ENCODE data around the gene CENPN. TPM values are rescaled to one million over a fixed set of nuclear protein-coding genes. Genes with fewer than 3 reads are reported as not detected.

CENPN gene
- total RNA-seq, 1 donor from 2014 or later, result 8.1 TPM

DNA sequence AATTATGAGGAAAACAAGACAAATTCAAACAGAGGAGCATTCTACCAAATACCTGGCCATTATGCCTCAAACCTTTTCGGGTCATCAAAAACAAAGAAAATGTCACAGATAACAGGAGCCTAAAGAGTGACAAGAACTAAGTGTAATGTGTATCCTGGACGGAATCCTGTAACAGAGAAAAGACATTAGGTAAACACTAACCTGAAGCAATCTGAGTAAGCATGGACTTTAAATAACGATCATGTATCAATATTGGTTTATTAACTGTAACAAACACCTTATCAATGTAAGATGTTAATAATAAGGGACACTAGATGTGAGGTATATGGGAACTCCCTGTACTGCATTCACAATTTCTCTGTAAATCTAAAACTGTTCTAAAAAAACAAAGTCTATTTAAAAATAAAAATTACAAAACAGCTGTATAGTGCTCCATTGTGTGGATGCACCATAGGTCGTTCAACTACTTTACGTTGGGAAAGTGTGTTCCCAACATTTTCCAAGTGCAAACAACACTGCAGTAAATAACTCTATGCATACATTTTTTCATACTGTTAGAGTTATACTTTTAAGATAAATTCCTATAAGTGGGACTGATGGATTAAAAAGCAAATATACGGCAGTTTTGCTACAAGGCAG lies 15.1 kb upstream of the CENPN start:
- DNase-seq (ENCODE audit: low read depth), result no peak

GRCh38 chr16:80992676-80993293 lies 14.2 kb upstream of the CENPN start:
- no peak for DNase-seq (ENCODE audit: low read depth)

DNA sequence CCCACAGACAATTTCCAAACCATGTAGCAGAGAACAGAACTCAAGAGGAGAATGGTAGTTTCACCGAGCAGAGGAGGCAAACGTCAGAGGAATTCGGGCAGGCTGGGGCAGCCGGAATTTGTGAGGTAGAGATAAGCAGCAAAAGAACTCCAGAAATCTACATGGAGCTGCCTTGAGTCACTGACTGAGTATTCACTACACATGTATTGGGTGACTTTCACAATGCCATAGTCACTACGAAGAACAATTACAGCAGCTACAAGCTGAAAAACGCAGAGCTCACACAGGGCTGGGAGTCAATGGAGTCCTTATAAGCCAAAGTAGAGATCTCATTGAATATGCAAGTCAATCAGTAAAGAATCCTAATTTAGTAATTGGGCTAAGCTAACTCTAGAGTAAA lies 13.7 kb upstream of the CENPN start:
- peak; percentile 81 for DNase-seq (ENCODE audit: low read depth)

DNA sequence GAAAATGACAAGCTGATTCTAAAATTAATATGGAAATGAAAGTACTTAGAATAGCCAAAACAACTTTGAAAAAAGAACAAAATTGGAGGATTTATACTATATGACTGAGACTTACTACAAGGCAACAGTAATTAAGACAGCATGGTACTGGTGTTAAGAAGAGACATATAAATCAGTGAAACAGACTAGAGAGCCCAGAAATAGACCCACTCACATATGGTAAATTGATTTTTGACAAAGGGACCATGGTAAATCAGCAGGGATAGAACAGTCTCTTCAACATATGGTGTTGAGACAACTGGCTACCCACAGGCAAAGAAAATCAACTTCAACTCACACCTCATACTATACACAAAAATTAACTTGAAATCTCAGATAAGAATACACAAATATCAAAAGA lies 13.2 kb upstream of the CENPN start:
- no peak for DNase-seq (ENCODE audit: low read depth)

DNA sequence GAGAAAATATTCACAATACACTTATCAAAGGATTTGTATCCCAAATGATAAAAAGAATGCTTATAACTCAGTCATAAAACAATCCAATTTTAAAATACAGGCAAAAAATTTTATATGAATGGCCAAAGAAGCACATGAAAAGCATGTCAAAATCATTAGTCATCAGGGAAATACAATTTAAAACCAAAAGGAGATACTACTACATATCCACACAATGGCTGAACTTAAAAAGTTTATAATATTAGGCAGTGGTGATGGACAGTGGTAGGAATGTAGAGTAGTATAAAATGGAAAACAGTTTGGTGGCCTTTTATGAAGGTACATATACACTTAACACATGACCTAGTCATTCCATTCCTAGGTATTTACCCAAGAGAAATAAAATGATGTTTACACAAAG lies 12.6 kb upstream of the CENPN start:
- DNase-seq (ENCODE audit: low read depth), result no peak

GRCh38 chr16:80996688-80997138 lies 10.3 kb upstream of the CENPN start:
- DNase-seq (ENCODE audit: low read depth), result no peak

- DNase-seq (ENCODE audit: low read depth), result peak; percentile 82
These were observed 9.7 kb upstream of the CENPN start for GRCh38 chr16:80997139-80997798.

- no peak for DNase-seq (ENCODE audit: low read depth)
These were observed 8.9 kb upstream of the CENPN start for GRCh38 chr16:80997964-80998620.

DNA sequence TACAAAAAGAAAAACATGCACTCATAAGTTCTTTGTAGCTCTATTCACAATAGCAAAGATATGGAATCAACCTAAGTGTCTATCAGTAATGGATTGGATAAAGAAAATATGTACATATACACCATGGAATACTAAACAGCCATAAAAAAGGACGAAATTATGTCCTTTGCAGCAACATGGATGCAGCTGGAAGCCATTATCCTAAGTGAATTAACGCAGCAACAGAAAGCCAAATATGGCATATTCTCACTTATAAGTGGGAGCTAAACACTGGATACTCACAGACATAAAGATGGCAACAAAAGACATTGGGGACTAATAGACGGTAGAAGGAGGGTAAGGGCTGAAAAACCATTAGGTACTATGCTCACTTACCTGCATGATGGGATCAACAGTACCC lies 6.1 kb upstream of the CENPN start:
- no peak for DNase-seq (ENCODE audit: low read depth)

- DNase-seq (ENCODE audit: low read depth), result no peak
These were observed 5.7 kb upstream of the CENPN start for GRCh38 chr16:81001330-81001729.

DNA sequence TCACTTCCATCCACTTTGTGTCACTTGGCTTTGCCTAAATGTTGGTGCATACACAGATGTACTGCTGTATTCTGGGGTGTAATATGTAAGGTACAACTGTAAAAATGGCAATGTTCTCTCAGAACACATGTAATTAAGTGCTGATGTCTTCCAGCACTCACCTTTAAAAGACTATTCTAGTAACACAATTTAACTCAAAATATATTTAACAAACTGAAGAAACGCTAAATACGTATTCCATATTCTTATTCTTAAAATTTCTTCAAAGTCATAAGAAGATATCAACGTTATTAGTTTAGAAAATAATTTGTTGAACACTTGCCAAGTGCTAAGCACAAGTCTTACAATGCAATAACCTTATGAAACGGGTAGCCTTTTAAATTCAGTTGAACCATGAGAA lies 4.0 kb upstream of the CENPN start:
- DNase-seq (ENCODE audit: low read depth), result no peak

- DNase-seq (ENCODE audit: low read depth), result no peak
These were observed 3.2 kb upstream of the CENPN start for GRCh38 chr16:81003610-81004460.

DNA sequence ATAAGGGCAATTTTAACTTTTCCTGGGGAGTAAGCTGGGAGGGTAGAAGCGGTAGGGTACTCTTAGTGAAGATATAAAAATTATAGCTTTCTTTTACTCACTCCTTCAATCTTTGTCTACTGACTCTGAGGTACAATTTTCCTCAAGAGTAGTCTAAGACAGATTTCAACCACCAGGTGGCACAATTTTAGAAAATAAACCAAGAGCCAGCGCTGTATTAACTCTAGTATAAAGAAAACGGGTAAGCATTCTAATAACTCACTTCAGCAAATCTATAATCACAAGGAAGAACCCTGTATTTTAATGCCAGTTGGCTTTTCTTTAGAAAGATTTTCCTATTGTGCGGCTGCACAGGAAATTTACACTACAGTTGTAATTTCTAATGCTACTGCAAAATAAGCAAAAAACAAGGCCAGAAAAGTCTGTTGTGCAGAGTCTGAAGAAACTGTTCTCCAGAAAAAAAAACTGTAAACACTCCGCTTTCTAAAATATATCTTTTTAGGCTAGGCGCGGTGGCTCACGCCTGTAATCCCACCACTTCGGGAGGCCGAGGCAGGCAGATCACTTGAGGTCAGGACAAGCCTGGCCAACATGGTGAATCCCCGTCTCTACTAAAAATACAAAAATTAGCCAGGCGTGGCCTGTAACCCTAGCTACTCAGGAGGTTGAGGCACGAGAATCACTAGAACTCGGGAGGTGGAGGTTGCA lies 2.2 kb upstream of the CENPN start:
- DNase-seq (ENCODE audit: low read depth), result peak; percentile 60

- peak; percentile 28 for DNase-seq (ENCODE audit: low read depth)
These were observed 1.3 kb upstream of the CENPN start for GRCh38 chr16:81005610-81006161.

GRCh38 chr16:81006211-81006812 lies 702 bp upstream of the CENPN start:
- DNase-seq (ENCODE audit: low read depth), result no peak

DNA sequence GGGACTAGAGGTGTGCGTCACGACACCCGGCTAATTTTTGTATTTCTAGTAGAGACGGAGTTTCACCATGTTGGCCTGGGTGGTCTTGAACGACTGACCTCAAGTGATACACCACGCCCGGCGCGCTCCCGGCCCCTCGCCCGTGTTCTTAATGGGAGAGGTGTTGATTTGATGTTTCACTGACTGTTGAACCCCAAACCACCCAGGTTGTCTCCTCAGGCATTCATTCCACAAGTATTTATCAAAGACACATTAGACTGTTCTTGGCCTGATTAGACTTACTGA lies 1.4 kb downstream of the CENPN start:
- DNase-seq (ENCODE audit: low read depth), result no peak

GRCh38 chr16:81012974-81013373 lies 6.0 kb downstream of the CENPN start:
- DNase-seq (ENCODE audit: low read depth), result no peak

- no peak for DNase-seq (ENCODE audit: low read depth)
These were observed 7.7 kb downstream of the CENPN start for GRCh38 chr16:81014672-81015071.

DNA sequence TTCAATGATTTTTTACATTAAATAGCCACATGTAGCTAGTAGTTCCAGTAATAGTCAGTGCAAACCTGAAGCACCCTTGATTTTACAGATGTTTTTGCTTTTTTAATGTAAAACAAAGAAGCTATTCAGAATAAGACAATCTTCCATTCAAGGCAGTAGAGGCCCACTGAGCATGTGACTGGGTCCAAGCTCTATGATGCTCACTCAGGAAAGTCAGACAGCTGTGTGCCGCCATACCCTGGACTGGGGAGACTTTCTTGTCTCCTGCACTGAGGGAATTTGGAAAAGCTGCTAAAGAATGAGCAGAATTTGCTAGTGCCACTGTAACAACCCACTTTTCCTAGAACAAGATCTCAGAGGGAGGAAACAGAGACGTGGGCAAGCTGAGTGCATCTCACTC lies 11.5 kb downstream of the CENPN start:
- DNase-seq (ENCODE audit: low read depth), result no peak

DNA sequence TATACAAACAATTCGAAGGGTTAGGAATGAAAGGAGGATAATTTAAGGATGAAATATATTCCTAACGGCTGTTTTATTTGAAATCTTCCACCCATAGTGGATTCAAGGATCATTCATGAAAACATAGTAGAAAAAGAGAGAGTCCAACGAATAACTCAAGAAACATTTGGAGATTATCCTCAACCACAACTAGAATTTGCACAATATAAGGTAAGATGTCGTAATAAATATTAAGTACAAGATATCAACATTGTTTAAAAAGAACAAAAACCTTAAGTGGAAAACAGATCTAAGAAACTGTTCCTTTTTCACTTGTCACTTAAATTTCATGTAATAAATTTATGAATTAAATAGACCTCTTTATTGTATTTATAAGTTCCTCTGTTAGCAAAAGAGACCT lies 19.4 kb downstream of the CENPN start:
- no peak for DNase-seq (ENCODE audit: low read depth)
